GM21786 (cell line): ENCODE results near the gene ZNF780A.
"Not testable (repeated sequence)": the region's sequence is repeated elsewhere in the genome, so short reads cannot be mapped to it uniquely, and the experiment has no call there.

ENCODE experiments used
- ATAC-seq: cut with Tn5 transposase; IDR thresholded peaks from one replicate; pipeline ENCODE4 v1.9.1; 2021; ENCODE audit not compliant: unreplicated experiment

Gene ZNF780A

GRCh38 chr19:40088299-40089047 lies 2.3 kb downstream of the ZNF780A start:
- no peak for ATAC-seq

- ATAC-seq = no peak
Observed at GRCh38 chr19:40084948-40085347, 5.8 kb downstream of the ZNF780A start.

- ATAC-seq = no peak
Observed at GRCh38 chr19:40081411-40081810, 9.3 kb downstream of the ZNF780A start.

- no peak for ATAC-seq
Observed at GRCh38 chr19:40080289-40080688, 10.5 kb downstream of the ZNF780A start.

GRCh38 chr19:40078377-40078776 lies 12.4 kb downstream of the ZNF780A start:
- ATAC-seq = no peak

- no peak for ATAC-seq
Observed at GRCh38 chr19:40070058-40070457, 20.7 kb downstream of the ZNF780A start.

- ATAC-seq = no peak
Observed at GRCh38 chr19:40059624-40060023, 31.1 kb downstream of the ZNF780A start.

- no peak for ATAC-seq
Observed at GRCh38 chr19:40057166-40057565, 33.6 kb downstream of the ZNF780A start.

GRCh38 chr19:40056505-40056904 lies 34.2 kb downstream of the ZNF780A start:
- ATAC-seq = no peak

GRCh38 chr19:40055832-40056504 lies 34.8 kb downstream of the ZNF780A start, which contains the start of gene ZNF780B:
ZNF780B (minus strand) TSS chr19:40056231; CDS start chr19:40050332, 5,899 bp downstream.
- ATAC-seq = peak; percentile 81

GRCh38 chr19:40055049-40055448 lies 35.7 kb downstream of the ZNF780A start:
- no peak for ATAC-seq

- ATAC-seq = no peak
Observed at GRCh38 chr19:40054632-40055031, 36.1 kb downstream of the ZNF780A start.

GRCh38 chr19:40053491-40053890 lies 37.3 kb downstream of the ZNF780A start:
- no peak for ATAC-seq

GRCh38 chr19:40041718-40042117 lies 49.0 kb downstream of the ZNF780A start:
- ATAC-seq = not testable (repeated sequence)

GRCh38 chr19:40038047-40038446 lies 52.7 kb downstream of the ZNF780A start:
- ATAC-seq = not testable (repeated sequence)

- no peak for ATAC-seq
Observed at GRCh38 chr19:40035996-40036395, 54.7 kb downstream of the ZNF780A start.

- no peak for ATAC-seq
Observed at GRCh38 chr19:40033989-40034560, 56.7 kb downstream of the ZNF780A start.

GRCh38 chr19:40026597-40026970 lies 64.2 kb downstream of the ZNF780A start:
- no peak for ATAC-seq

- ATAC-seq = no peak
Observed at GRCh38 chr19:40025938-40026596, 64.7 kb downstream of the ZNF780A start.

- no peak for ATAC-seq
Observed at GRCh38 chr19:40023969-40024368, 66.8 kb downstream of the ZNF780A start.
